Measurements from ENCODE around the gene DHRS9. TPM values are rescaled to one million over a fixed set of nuclear protein-coding genes. Genes with fewer than 3 reads are reported as not detected.

Gene DHRS9
- total RNA-seq, 4 donors from 2014 or later, result 0.26 to 0.91 (median 0.48) TPM; not detected in 1

DNA sequence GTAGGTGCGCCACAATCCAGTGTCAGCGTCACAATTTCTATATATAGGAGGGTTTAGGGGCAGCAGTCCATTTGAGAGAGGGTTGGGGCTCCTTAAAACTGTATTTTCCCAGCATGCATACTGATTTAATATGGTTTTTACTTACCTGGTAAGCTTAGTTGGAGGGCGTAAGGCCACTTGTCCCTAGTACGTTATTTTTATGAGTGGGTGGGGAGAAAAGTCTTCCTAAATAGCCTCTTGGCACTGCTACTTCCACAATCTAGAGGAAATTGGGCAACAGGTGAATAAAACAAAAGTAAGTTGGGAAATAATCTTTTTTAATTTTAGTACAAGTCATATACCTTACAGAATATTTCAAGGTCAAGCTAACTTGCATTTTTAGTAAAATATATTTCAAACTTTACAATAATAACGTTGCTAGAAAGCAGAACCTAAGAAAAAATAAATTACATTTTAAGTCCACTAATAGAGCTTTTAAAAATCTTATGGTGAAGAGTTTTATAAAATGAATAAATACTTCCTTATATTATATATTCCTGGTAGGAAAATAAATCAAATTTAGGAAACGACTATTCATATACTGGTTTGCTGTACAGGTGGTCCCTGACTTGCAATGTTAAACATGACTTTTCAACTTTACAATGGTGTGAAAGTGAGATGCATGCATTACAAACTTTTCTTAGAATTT, 20.9 kb downstream of the DHRS9 start:
- no peak for DNase-seq
- Histone ChIP-seq H3K4me3 (no peak overlapping the region), H3K36me3 (no peaks in the 10 kb centered on the region), H3K9me3 (no peaks in the 10 kb centered on the region), H3K4me1 (no peaks in the 10 kb centered on the region), H3K27ac (no peak overlapping the region), H3K27me3 (no peaks in the 10 kb centered on the region)
- intact Hi-C loops (cut with DNase I; ENCODE audit: low total_unique reads), result no loop called here
- TF ChIP-seq POLR2A (IDR thresholded peaks at IDR 0.05) (no peak), CTCF (IDR thresholded peaks at IDR 0.05) (no peak)

GRCh38 chr2:169091256-169091655, 21.9 kb downstream of the DHRS9 start:
- DNase-seq, result no peak
- no peaks in the 10 kb centered on the region for H3K27me3 ChIP-seq
- H3K4me3 ChIP-seq, result no peak overlapping the region
- no peaks in the 10 kb centered on the region for H3K9me3 ChIP-seq
- H3K36me3 ChIP-seq, result no peaks in the 10 kb centered on the region
- H3K4me1 ChIP-seq, result no peaks in the 10 kb centered on the region
- intact Hi-C loops (cut with DNase I; ENCODE audit: low total_unique reads), result no loop called here
- no peak for TF ChIP-seq CTCF (IDR thresholded peaks at IDR 0.05)
- TF ChIP-seq POLR2A (IDR thresholded peaks at IDR 0.05), result no peak
- H3K27ac ChIP-seq, result no peak overlapping the region

DNA sequence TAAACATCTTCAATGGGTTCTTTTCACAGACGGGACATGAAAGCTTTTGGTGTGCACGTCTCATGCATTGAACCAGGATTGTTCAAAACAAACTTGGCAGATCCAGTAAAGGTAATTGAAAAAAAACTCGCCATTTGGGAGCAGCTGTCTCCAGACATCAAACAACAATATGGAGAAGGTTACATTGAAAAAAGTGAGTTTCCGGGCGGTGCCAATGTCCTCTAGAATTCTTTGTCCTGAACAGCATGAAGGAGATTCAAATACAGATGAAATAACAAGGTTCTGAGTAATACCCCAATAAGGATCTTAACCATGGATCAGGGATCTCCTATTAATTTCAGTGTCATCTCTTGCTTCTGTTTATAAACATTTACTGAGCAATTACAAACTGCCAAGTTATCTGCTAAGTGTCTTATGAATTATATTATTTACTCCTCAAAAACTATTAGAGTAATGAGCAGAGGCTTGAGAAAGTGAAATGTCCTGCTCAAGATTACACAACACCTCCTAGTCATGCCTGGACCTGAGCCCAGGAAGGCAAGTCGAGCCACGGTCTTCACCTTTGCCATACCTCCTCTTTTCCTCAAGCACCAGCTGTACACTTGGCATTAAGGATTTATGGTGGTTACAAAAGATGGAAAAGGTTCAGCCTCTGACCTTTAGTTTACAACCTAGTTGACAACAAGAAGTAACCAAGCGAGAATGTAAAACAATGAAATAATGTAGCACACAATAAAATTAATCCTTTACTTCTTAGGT, 22.6 kb downstream of the DHRS9 start:
- no peaks in the 10 kb centered on the region for H3K4me1 ChIP-seq
- H3K27me3 ChIP-seq, result no peaks in the 10 kb centered on the region
- H3K9me3 ChIP-seq, result no peaks in the 10 kb centered on the region
- no peaks in the 10 kb centered on the region for H3K36me3 ChIP-seq
- intact Hi-C loops (cut with DNase I; ENCODE audit: low total_unique reads), result no loop called here
- no peak overlapping the region for H3K4me3 ChIP-seq
- H3K27ac ChIP-seq, result no peak overlapping the region
- no peak for TF ChIP-seq POLR2A (IDR thresholded peaks at IDR 0.05)
- TF ChIP-seq CTCF (IDR thresholded peaks at IDR 0.05), result no peak
- no peak for DNase-seq

DNA sequence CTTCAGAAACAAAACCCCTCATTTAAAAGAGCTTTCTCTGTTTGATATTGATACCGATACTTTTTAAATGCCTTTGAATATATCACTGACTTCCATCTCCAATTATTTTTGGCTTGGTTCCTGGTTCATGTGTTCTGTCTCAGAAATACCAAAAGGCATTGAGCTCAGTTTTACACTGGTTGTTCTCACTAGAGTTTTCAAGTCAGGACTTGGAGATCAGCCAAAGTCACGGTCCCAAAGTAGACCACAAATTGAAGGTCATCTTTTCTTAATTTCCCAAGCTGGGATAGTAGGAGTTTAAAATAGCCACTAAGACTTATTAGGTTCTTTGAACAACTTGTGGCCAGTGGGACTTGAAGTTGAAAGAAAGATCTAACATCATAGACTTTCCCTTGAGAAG, 24.2 kb downstream of the DHRS9 start:
- no peaks in the 10 kb centered on the region for H3K36me3 ChIP-seq
- TF ChIP-seq POLR2A (IDR thresholded peaks at IDR 0.05) (no peak), CTCF (IDR thresholded peaks at IDR 0.05) (no peak)
- H3K9me3 ChIP-seq, result no peaks in the 10 kb centered on the region
- intact Hi-C loops (cut with DNase I; ENCODE audit: low total_unique reads), result no loop called here
- DNase-seq, result no peak
- no peak overlapping the region for H3K27ac ChIP-seq
- H3K4me1 ChIP-seq, result no peaks in the 10 kb centered on the region
- H3K27me3 ChIP-seq, result no peaks in the 10 kb centered on the region
- no peak overlapping the region for H3K4me3 ChIP-seq

DNA sequence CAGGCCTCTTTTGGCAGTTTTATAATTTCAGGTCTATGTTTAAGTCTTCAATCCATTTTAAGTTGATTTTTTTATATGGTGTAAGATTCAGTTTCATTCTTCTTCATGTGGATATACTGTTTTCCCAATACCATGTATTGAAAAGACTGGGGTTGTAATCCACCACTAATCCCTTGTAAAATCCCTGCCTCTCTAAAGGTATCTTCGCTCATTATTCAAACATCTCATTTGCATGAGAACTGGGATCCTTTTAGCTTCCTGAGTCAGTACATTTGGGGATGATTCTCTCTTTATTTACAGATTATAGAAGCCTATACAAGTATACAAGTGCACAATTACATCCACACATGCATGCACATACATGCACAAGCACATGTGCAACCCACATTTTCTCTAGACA, 25.3 kb downstream of the DHRS9 start:
- intact Hi-C loops (cut with DNase I; ENCODE audit: low total_unique reads), result no loop called here
- TF ChIP-seq POLR2A (IDR thresholded peaks at IDR 0.05), result no peak
- TF ChIP-seq CTCF (IDR thresholded peaks at IDR 0.05), result no peak
- Histone ChIP-seq H3K27ac (no peak overlapping the region), H3K4me3 (no peak overlapping the region), H3K9me3 (no peaks in the 10 kb centered on the region), H3K36me3 (no peaks in the 10 kb centered on the region), H3K4me1 (no peaks in the 10 kb centered on the region), H3K27me3 (no peaks in the 10 kb centered on the region)
- no peak for DNase-seq

Data from uterus (tissue), 4 donors.